Activated CD8-positive, alpha-beta memory T cell treated with anti-CD3 and anti-CD28 coated beads, Interleukin-2, amount 10 ng/mL, durations not matched to agents 7 days and 5 days (primary cell): ENCODE data around the gene ELFN2. TPM values are rescaled to one million over a fixed set of nuclear protein-coding genes. Genes with fewer than 3 reads are reported as not detected.

ENCODE experiments used
- ATAC-seq: fragments of 150-1000 bp; cut with Tn5 transposase; one replicate; pipeline ENCODE4 v1.10.0; 2021; ENCODE audit warnings: moderate library complexity
- CTCF ChIA-PET: fragments of 350-600 bp; sonication (Branson Sonifier 250); formaldehyde crosslinking; loops from one replicate; lab custom pipeline; 2021; ENCODE audit warnings: antibody characterized with exemption; lab: Charles Lee
- DNase-seq: peaks from one replicate; pipeline ENCODE4 v3.0.0-alpha.2; 2020
- H3K27ac Mint-ChIP-seq: one replicate; pipeline ENCODE4 v1.8.0; 2021; ENCODE audit warnings: mild to moderate bottlenecking, mixed read lengths
- H3K27me3 Mint-ChIP-seq: one replicate; pipeline ENCODE4 v1.8.0; 2021; ENCODE audit warnings: mixed read lengths
- H3K36me3 Mint-ChIP-seq: one replicate; pipeline ENCODE4 v1.8.0; 2021; ENCODE audit warnings: mild to moderate bottlenecking, mixed read lengths
- H3K4me1 Mint-ChIP-seq: one replicate; pipeline ENCODE4 v1.8.0; 2021; ENCODE audit warnings: mixed read lengths
- H3K4me3 Mint-ChIP-seq: one replicate; pipeline ENCODE4 v1.8.0; 2021; ENCODE audit warnings: mild to moderate bottlenecking, moderate library complexity, mixed read lengths
- H3K9me3 Mint-ChIP-seq: one replicate; pipeline ENCODE4 v1.8.0; 2022; ENCODE audit warnings: low read depth, mixed read lengths
- total RNA-seq, 2 experiments: library from RNA; stranded (reverse); gene quantifications; one replicate each; pipeline ENCODE4 v1.2.3, GENCODE V29; 2021

The ELFN2 gene
- total RNA-seq, 2 experiments from 2014 or later: 0.07 to 0.50 TPM

DNA sequence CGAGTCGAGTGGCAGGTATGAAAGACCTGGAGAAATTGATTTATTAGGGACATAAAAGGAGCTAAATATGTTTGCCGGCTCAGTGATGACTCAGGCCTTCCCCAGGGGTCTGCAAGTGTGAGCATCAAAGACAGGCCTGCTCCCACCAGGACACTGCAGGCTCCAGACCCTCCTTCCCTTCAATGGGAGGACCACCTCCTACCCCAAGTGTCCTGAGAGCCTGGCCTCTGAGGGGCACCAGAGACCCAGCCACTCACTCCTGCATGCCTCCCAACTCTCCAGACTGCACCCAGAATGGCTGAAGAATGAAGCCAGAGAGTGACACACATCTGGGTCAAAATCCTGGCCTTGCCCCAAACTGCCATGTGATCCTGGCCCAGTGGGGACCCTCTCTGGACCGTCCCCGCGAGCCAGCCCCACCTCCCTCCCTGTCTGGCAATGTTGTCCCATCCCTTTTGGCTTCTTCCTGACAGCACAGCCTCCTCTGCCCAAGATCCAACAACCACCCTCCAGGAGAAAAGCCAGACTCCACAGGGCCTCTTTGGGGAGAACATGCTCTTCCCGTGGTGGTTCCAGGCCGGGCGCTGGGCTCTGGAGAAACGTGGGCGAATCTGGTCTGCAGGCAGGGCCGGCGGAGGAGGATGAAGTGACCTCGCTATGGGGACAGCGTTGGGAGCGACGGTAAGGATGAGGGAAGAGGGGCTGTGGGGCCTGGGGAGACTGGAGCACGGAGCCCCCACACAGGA is 108.7 kb downstream of the ELFN2 start:
- no peak overlapping the region for H3K27ac Mint-ChIP-seq
- ATAC-seq (no peak), DNase-seq (no peak)
- CTCF ChIA-PET: interaction anchor here (0.7 to 7.9 kb wide), 10 partner anchors 9 to 248 kb away, joined by 3 to 67 read pairs (median 6); partner anchors contain the start of gene ELFN2
- H3K4me3 Mint-ChIP-seq: no peak overlapping the region
- H3K27me3 Mint-ChIP-seq: peaks cover 27% of the 10 kb centered on the region
- H3K9me3 Mint-ChIP-seq: no peaks in the 10 kb centered on the region
- peaks cover 8% of the 10 kb centered on the region for H3K36me3 Mint-ChIP-seq
- peaks cover 29% of the 10 kb centered on the region for H3K4me1 Mint-ChIP-seq

Other genes starting within 250 kb of the ELFN2 start
- 1 to 10 TPM; 6.7 to 7.4 TPM for gene C1QTNF6, start 239.2 kb downstream of the ELFN2 start, total RNA-seq
- 1 to 10 TPM; 1.3 to 2.2 TPM for gene SSTR3, start 215.0 kb downstream of the ELFN2 start, total RNA-seq
- 100 to 1,000 TPM; 834 to 907 TPM for gene RAC2, start 183.2 kb downstream of the ELFN2 start, total RNA-seq
- gene CYTH4, start 145.0 kb downstream of the ELFN2 start, total RNA-seq: 100 to 1,000 TPM in 1 of 2 experiments, 10 to 100 TPM in 1; 97.8 to 123 TPM
- gene MFNG, start 58.9 kb upstream of the ELFN2 start, total RNA-seq: 100 to 1,000 TPM; 196 to 220 TPM
- gene CARD10, start 91.9 kb upstream of the ELFN2 start, total RNA-seq: under 1 TPM in 1 of 2 experiments, not detected in 1; 0.16 TPM
- gene CDC42EP1, start 133.0 kb upstream of the ELFN2 start, total RNA-seq: under 1 TPM; 0.42 to 0.47 TPM
- gene LGALS2, start 152.6 kb upstream of the ELFN2 start, total RNA-seq: not detected
- gene GGA1, start 181.4 kb upstream of the ELFN2 start, total RNA-seq: 10 to 100 TPM; 76.9 to 85.9 TPM
- 100 to 1,000 TPM; 231 to 275 TPM for gene SH3BP1, start 212.2 kb upstream of the ELFN2 start, total RNA-seq
- gene PDXP, start 231.2 kb upstream of the ELFN2 start, total RNA-seq: 10 to 100 TPM; 25.9 to 32.6 TPM
- gene LGALS1, start 248.2 kb upstream of the ELFN2 start, total RNA-seq: 1,000 to 10,000 TPM; 1,392 to 1,515 TPM